GM18498 (cell line): ENCODE results near the gene SMIM33.
"Not testable (repeated sequence)": the region's sequence is repeated elsewhere in the genome, so short reads cannot be mapped to it uniquely, and the experiment has no call there.

Source experiments
- ATAC-seq: cut with Tn5 transposase; IDR thresholded peaks from one replicate; pipeline ENCODE4 v1.9.1; 2021; ENCODE audit warnings: mild to moderate bottlenecking, moderate library complexity; ENCODE audit not compliant: unreplicated experiment

The SMIM33 gene

DNA sequence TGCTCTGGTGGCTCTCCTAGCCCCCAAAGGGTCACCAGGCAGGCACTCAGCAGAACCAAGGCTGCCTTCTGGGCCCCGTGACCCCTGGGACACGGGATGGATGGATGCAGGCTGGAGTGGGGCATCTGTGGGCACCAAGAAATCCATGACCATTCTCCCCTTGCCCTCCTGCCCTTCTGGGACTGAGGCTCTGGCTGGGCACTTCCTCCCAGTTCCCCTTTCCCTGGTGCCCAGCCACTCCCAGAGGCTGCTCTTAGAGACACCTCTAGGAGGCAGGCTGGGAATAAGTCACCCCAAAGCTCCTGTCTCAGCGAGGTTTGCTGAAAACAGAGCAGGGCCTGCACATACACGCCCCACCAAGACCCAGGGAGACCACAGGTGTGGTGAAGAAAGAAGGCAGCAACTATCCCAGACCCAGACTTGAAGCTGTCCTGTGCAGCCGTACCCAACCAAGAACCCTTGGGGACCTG, 10.8 kb downstream of the SMIM33 start:
- ATAC-seq = peak; percentile 6

DNA sequence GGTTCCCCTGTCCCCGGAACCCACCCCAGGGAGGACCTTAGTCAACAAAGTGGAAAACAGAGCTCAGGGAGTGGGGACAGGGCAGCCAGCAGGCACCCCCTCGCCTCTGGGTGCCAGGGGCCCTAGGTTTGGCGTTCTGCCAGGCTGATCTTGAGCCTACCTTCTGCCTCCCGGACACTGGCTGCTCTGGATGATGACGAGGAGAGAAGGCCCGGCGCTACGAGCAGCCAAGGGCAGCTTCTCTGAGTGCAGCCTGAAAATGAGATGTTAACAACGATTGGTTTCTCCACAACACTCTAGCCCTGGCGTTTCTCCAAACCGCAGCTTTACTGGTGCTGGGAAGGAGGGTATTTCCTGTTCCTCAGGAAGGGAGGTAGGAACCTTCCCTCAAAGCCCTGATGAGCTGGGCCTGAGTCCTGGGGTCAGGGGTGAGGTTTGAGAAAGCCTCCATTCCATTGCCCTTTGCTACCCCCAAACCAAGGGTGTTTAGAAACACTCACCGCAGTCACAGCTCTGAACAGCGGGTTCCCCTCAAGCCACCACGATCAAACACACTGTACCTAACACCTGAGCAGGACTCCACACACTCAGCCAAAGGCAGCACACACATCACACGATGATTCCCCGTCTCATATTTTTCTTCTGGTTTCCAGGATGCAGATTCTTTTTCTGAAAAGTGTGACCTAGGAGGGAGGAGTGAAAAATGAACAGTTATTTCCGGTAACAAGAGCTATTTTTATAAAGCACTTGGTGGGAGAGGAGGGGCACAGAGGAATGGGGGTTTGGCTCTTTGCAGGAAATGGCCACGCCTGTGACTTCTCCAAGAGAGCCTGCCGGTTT, 11.5 kb downstream of the SMIM33 start, which contains the start of gene STING1:
Gene STING1, minus strand, starts transcription at position 709 of the 840 bp plus-strand sequence. CDS start 1,054 bp downstream, outside the sequence.
- ATAC-seq = peak; percentile 62

- ATAC-seq = not testable (repeated sequence)
These were observed 12.0 kb downstream of the SMIM33 start for GRCh38 chr5:139482890-139483208.

GRCh38 chr5:139486201-139486600, 15.4 kb downstream of the SMIM33 start:
- no peak for ATAC-seq

GRCh38 chr5:139488260-139488659, 17.5 kb downstream of the SMIM33 start:
- no peak for ATAC-seq

GRCh38 chr5:139492700-139493192, 21.9 kb downstream of the SMIM33 start:
- no peak for ATAC-seq

DNA sequence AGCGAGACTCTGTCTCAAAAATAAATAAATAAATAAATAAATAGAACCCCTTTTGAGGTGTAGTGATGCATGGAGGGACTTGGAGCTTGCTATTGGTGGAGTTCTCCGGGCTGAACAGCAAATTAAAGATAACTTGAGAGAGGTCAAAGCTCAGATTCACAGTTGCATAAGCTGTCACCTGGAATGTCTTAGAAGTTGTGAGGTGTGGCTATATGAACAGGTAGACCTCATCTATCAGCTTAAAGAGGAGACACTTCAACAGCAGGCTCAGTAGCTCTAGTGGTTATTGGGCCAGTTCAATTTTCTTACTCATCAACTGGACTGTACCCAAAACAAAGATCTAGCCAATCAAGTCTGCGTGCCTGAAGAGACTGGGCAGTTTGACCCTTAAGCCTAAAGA, 23.5 kb downstream of the SMIM33 start:
- no peak for ATAC-seq

GRCh38 chr5:139494832-139495231, 24.0 kb downstream of the SMIM33 start:
- ATAC-seq = no peak

GRCh38 chr5:139495638-139496435, 25.0 kb downstream of the SMIM33 start:
- ATAC-seq = no peak

DNA sequence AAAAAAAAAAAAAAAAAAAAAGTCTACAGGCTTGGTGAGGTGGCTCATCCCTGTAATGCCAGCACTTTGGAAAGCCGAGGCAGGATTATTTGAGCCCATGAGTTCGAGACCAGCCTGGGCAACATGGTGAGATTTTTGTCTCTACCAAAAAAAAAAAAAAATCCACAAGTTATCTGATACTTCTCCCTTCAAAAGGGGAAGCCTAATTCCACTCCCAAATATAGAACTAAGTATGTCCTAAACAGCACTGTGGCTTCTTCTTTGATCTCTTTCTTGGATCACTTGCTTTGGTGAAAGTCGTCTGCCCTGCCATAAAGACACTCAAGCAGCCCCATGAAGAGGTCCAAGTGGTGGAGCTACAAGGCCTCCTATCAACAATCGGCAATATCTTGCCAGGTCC, 30.6 kb downstream of the SMIM33 start:
- ATAC-seq = no peak

DNA sequence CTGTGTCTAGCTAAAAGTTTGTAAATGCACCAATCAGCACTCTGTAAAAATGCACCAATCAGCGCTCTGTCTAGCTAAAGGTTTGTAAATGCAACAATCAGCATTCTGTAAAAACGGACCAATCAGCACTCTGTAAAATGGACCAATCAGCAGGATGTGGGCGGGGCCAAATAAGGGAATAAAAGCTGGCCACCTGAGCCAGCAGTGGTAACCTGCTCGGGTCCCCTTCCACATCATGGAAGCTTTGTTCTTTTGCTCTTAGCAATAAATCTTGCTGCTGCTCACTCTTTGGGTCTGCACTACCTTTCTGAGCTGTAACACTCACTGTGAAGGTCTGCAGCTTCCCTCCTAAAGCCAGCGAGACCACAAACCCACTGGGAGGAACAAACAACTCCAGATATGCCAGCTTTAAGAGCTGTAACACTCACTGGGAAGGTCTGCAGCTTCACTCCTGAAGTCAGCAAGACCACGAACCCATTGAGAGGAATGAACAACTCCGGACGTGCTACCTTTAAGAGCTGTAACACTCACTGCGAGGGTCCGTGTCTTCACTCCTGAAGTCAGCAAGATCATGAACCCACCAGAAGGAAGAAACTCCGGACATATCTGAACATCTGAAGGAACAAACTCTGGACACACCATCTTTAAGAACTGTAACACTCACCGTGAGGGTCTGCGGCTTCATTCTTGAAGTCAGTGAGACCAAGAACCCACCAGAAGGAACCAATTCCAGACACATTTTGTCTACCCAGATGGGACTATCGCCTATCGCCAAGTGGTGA, 32.4 kb downstream of the SMIM33 start:
- ATAC-seq = not testable (repeated sequence)

DNA sequence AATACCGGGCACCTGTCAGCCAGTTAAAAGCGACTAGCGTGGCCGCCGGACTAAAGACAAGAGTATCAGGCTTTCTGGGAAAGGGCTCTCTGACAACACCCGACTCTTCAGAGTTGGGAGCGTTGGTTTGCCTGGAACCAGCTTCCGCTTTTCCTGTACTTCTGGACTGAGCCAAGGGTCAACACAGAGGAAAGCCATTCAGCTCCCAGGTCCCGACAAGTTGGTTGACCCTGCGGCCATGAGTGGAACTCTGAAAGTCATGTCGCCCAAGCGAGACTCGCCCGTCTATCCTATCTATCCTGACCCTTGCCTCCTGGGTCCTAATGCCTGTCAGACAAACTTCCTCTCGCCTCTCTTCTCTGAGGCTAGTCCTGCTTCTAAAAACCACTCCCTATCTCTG, 33.1 kb downstream of the SMIM33 start:
- ATAC-seq = not testable (repeated sequence)

DNA sequence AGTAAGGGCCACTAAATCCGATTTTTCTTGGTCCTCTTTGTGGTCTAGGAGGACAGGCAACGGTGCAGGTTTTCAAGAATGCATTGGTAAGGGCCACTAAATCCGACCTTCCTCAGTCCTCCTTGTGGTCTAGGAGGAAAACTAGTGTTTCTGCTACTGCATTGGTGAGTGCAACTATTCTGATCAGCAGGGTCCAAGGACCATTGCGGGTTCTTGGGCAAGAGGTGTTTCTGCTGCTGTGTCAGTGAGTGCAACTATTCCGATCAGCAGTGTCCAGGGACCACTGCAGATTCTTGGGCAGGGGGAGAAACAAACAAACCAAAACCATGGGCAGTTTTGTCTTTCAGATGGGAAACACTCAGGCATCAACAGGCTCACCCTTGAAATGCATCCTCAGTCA, 33.9 kb downstream of the SMIM33 start:
- not testable (repeated sequence) for ATAC-seq

- no peak for ATAC-seq
These were observed 42.1 kb downstream of the SMIM33 start for GRCh38 chr5:139512786-139513390.

GRCh38 chr5:139513434-139513833, 42.6 kb downstream of the SMIM33 start:
- ATAC-seq = not testable (repeated sequence)

- ATAC-seq = no peak
These were observed 43.2 kb downstream of the SMIM33 start for GRCh38 chr5:139513852-139514485.

DNA sequence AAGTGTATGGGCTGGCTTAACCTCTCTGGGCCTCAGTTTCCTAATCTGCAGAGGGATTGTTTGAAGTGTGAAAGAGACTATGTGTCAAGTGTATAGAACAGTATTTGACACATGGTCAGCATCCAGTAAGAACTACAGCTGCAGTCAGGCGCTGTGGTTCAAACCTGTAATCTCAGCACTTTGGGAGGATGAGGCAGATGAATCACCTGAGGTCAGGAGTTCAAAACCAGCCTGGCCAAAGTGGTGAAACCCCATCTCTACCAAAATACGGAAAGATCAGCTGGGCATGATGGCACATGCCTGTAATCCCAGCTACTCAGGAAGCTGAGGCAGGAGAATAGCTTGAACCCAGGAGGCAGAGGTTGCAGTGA, 43.7 kb downstream of the SMIM33 start:
- ATAC-seq = no peak

DNA sequence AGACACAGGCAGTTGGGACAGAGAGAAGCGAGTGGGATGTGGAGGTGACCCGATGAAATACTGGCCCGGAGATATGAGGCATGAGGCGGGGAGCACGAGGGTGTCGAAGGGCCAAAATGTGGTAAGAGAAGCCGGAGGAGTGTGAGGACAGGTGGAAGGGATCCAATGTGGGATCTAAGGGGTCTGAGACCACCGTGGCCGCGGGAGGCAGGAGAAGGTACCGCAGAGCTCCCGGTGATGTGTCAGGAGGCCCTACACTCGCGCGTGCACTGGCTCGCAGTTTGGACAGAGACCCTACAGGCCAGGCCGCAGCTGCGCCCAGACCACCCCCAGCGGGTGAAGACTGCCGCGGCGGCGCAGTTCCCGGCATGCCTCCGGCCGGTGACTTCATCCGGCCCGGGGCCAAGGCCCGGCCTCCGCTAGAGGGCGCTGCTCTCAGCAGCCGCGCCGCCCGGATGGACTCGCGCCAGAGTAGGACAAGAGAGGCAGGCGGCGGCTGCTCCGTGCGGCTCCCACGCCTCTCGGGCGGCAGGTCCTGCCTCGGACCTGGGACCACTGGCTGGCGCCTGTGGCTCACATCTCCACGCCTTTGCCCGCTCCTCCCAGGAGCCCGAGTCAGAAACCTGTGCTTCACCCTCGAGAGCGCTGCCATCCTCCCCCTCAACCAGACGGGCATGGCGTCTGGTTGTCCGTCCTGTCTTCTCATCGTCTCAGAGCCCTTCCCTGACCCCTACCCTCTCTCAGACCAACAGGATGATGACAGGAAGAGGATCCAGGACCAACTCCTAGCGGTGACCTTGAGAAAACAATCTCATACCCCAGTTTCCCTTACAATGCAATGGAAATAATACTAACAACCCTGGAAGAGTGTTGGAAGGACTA, 47.1 kb downstream of the SMIM33 start:
- ATAC-seq = peak; percentile 86
